Measurements from ENCODE around the gene ZNHIT3. TPM values are rescaled to one million over a fixed set of nuclear protein-coding genes. Genes with fewer than 3 reads are reported as not detected.

ZNHIT3 gene
- total and polyA plus RNA-seq, 10 of the 15 experiments (the other 5 are each of a cell fraction or from before 2014, with no cell fraction given), result 34.1 to 128 (median 55.6) TPM

DNA sequence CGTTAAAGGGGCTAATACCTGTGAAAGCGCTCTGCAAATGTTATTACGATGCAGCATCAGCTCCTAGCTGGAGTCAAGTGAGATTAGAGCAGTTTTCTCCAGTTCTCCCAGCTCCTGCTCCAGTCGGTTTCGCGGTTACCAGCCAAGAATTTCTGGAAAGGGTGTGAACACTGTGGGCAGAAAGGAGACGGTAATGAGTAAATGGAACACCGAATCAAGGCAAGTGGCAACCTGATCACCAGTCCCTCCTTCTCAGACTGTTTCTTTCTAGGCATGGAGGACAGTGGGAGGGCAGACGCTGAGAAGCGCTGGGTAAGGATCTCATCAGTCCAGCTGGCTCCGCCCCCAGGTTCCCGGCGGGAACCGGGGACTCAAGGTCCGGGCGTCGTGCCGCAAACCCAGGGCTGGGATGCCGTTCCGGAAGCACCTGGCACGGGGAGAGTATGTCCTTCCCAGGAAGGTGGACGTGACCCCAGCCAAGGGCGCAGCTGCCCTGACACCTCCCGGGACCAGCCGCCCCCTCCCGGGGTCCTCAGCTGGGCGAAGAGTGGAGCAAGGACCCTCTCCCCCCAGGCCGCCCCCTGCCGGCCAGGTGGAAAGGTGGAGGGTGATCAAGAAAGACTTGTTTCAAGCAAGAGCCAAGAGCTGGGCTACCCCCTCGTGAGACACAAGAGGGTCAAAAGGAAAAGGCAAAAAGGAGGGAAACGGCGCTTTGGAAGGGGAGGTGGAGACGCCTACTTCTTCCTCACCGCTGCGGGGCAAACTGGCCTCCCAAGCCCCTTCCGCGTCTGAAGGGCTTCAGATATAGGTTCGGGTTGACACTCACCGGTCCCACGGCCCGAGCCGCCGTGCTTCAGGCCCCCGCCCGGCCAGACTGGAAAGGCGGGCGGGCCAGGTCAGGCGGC, 47.7 kb downstream of the ZNHIT3 start (continued):
- TF ChIP-seq, protein P1, sequence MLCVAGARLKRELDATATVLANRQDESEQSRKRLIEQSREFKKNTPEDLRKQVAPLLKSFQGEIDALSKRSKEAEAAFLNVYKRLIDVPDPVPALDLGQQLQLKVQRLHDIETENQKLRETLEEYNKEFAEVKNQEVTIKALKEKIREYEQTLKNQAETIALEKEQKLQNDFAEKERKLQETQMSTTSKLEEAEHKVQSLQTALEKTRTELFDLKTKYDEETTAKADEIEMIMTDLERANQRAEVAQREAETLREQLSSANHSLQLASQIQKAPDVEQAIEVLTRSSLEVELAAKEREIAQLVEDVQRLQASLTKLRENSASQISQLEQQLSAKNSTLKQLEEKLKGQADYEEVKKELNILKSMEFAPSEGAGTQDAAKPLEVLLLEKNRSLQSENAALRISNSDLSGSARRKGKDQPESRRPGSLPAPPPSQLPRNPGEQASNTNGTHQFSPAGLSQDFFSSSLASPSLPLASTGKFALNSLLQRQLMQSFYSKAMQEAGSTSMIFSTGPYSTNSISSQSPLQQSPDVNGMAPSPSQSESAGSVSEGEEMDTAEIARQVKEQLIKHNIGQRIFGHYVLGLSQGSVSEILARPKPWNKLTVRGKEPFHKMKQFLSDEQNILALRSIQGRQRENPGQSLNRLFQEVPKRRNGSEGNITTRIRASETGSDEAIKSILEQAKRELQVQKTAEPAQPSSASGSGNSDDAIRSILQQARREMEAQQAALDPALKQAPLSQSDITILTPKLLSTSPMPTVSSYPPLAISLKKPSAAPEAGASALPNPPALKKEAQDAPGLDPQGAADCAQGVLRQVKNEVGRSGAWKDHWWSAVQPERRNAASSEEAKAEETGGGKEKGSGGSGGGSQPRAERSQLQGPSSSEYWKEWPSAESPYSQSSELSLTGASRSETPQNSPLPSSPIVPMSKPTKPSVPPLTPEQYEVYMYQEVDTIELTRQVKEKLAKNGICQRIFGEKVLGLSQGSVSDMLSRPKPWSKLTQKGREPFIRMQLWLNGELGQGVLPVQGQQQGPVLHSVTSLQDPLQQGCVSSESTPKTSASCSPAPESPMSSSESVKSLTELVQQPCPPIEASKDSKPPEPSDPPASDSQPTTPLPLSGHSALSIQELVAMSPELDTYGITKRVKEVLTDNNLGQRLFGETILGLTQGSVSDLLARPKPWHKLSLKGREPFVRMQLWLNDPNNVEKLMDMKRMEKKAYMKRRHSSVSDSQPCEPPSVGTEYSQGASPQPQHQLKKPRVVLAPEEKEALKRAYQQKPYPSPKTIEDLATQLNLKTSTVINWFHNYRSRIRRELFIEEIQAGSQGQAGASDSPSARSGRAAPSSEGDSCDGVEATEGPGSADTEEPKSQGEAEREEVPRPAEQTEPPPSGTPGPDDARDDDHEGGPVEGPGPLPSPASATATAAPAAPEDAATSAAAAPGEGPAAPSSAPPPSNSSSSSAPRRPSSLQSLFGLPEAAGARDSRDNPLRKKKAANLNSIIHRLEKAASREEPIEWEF (IDR thresholded peaks at IDR 0.05; ENCODE audit: insufficient replicate concordance, low read depth, low read length), result no peak
- TF ChIP-seq BRCA1 (IDR thresholded peaks at IDR 0.05; ENCODE audit: low read depth, low read length) (no peak), POLR2AphosphoS2 (IDR thresholded peaks at IDR 0.05; ENCODE audit: low read depth, low read length) (no peak), ESRRA (IDR thresholded peaks at IDR 0.05; ENCODE audit: low read length) (no peak), TCF12 (IDR thresholded peaks at IDR 0.05; ENCODE audit: low read depth, low read length) (0 out of 2 replicates have a peak, but pooled peaks have one; percentile 4), EGR1 (IDR thresholded peaks at IDR 0.05; ENCODE audit: borderline replicate concordance in 1 of 2, low read depth in 2 of 2, low read length in 2 of 2) (no peak), ZZZ3 (IDR thresholded peaks at IDR 0.05; ENCODE audit: control insufficient read depth, insufficient read length, low read depth) (no peak), SRF (IDR thresholded peaks at IDR 0.05; ENCODE audit: low read depth in 2 of 2, low read length in 2 of 2) (no peak), SMARCA5 (IDR thresholded peaks at IDR 0.05) (peak; percentile 55), BHLHE40 (IDR thresholded peaks at IDR 0.05; ENCODE audit: borderline replicate concordance in 1 of 2, low read depth in 2 of 2, low read length in 1 of 2) (no peak), RAD21 (IDR thresholded peaks at IDR 0.05; ENCODE audit: insufficient read depth, low read depth, low read length) (peak; percentile 30; the same call in 1 of the 2 replicates), MYB (IDR thresholded peaks at IDR 0.05; ENCODE audit: borderline replicate concordance, low read depth, low read length) (no peak), BMI1 (IDR thresholded peaks at IDR 0.05; ENCODE audit: borderline replicate concordance) (no peak), HDAC6 (IDR thresholded peaks at IDR 0.05; ENCODE audit: unreplicated experiment) (no peak), NFIC (IDR thresholded peaks at IDR 0.05; ENCODE audit: low read depth, low read length) (no peak), PML (IDR thresholded peaks at IDR 0.05; ENCODE audit: low read length) (peak; percentile 41; the same call in 1 of the 2 replicates), HDAC2 (IDR thresholded peaks at IDR 0.05) (no peak), CHD4 (IDR thresholded peaks at IDR 0.05) (no peak), NR2C2 (IDR thresholded peaks at IDR 0.05; ENCODE audit: borderline replicate concordance, control insufficient read depth, insufficient read length, low read depth) (no peak), ZNF622 (IDR thresholded peaks at IDR 0.05) (no peak), ZNF207 (IDR thresholded peaks at IDR 0.05; ENCODE audit: borderline replicate concordance) (peak; percentile 13), SREBF2 (IDR thresholded peaks at IDR 0.05; ENCODE audit: low read length) (no peak), FOXK2 (IDR thresholded peaks at IDR 0.05) (no peak)
- TF ChIP-seq, protein P2, sequence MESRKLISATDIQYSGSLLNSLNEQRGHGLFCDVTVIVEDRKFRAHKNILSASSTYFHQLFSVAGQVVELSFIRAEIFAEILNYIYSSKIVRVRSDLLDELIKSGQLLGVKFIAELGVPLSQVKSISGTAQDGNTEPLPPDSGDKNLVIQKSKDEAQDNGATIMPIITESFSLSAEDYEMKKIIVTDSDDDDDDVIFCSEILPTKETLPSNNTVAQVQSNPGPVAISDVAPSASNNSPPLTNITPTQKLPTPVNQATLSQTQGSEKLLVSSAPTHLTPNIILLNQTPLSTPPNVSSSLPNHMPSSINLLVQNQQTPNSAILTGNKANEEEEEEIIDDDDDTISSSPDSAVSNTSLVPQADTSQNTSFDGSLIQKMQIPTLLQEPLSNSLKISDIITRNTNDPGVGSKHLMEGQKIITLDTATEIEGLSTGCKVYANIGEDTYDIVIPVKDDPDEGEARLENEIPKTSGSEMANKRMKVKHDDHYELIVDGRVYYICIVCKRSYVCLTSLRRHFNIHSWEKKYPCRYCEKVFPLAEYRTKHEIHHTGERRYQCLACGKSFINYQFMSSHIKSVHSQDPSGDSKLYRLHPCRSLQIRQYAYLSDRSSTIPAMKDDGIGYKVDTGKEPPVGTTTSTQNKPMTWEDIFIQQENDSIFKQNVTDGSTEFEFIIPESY (IDR thresholded peaks at IDR 0.05), result no peak
